ENCODE results near the gene ABHD8. TPM values are rescaled to one million over a fixed set of nuclear protein-coding genes. Genes with fewer than 3 reads are reported as not detected.

Gene ABHD8
- total RNA-seq, 3 donors from 2014 or later = 3.6 to 4.5 (median 3.7) TPM

DNA sequence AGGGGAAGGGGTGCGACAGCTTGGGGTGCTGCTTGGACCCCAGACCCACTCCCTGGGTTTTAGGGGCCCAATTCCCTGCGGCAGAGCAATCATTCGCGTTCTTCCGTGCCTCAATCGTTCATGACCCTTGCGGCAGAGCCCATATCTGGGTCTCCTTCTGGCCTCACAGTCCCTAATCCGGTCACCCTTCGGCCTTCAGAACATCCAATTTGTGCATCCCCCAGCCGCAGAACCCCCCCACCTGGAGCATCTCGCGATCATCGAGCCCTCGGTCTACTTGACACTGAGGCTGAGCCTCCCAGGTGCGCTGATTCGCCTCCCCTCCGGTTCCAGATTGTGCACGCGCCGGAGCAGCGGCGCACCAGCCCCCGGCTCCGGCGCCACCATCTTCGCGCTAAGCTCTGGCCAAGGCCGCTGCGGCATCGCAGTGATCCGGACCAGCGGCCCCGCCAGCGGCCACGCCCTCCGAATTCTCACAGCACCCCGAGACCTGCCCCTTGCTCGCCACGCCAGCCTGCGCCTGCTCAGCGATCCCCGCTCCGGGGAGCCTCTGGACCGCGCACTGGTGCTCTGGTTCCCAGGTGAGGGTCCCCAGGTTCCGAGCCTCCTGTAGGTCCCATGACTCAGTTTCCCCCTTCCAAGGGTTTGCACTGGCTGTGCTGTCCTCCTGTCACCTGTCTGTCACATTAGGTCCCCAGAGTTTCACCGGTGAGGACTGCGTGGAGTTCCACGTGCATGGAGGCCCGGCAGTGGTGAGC lies 34.6 kb upstream of the ABHD8 start:
- no peaks in the 10 kb centered on the region for H3K27me3 Mint-ChIP-seq (ENCODE audit: low read depth)
- peak; percentile 2 to 6 for ATAC-seq
- H3K9me3 Mint-ChIP-seq = no peaks in the 10 kb centered on the region
- H3K4me3 Mint-ChIP-seq = peak overlapping the region; percentile 85
- H3K4me1 Mint-ChIP-seq (ENCODE audit: low read depth) = peaks cover 33% of the 10 kb centered on the region
- no peaks in the 10 kb centered on the region for H3K36me3 Mint-ChIP-seq (ENCODE audit: insufficient read depth)
- no peak for DNase-seq

DNA sequence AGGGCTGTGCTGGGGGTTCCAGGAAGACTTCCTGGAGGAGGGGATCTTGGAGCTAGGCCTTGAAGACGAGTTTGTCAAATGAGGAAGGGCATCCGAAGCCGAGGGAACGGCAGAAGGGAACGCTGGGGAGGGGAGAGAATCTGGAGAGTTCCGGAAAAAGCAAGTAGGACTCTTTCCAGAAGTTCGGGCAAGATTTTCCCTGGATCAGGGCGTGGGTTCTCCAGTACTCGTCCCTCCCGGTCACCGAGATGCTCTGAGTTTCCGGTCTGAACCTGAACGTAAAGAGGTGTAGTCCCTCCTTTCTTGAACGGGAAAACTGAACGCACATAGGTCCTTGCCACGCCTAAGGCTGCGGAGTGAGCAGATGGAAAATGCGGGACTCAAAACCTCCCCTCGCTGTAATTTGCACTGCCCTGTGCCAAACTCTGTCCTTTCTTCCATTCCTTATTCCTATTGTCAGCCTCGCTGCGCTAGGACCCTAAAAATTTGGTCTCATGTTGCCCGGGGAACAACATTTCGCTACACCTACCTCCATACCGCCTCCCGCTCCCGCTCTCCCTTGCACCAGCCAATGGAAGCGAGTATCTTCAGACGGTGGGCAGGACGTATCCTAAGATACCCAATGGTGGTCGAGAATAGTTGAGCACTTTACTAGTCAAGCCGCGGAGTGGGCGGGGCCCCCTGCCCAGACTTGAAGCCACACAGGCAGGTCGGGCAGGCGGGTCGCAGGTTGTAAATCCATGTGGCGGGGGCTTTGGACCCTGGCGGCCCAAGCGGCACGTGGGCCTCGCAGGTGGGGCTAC lies 33.8 kb upstream of the ABHD8 start, which contains the start of gene GTPBP3:
Gene GTPBP3 (plus strand): TSS at position 682 of the 803 bp plus-strand sequence. CDS start 59 bp downstream, at position 741.
- Mint-ChIP-seq H3K9me3 (no peaks in the 10 kb centered on the region), H3K4me1 (ENCODE audit: low read depth) (peaks cover 34% of the 10 kb centered on the region)

DNA sequence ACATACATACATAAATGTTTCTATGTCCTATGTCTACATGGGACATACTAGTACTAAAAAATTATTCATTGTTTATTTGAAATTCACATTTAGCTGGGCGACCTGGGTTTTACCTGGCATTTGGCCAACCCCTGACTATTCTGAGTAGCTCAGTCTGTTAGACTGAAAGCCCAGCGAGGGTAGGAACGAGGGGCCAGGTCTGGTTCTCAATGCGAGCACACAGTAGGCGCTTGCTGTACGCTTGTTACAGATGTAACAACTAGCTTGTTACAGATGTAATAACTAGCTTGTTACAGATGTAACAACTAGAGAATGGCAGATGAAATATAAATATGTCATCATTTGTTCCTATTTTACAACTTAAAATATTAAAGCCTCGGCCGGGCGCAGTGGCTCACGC lies 32.4 kb upstream of the ABHD8 start:
- DNase-seq (no peak), ATAC-seq (no peak)
- Mint-ChIP-seq H3K9me3 (no peaks in the 10 kb centered on the region), H3K27me3 (ENCODE audit: low read depth) (no peaks in the 10 kb centered on the region), H3K36me3 (ENCODE audit: insufficient read depth) (no peaks in the 10 kb centered on the region), H3K4me1 (ENCODE audit: low read depth) (peaks cover 35% of the 10 kb centered on the region), H3K4me3 (peak overlapping the region; percentile 81)

More for the DNA sequence above, 33.8 kb upstream of the ABHD8 start, which contains the start of gene GTPBP3:
- DNase-seq (peak; percentile 95), ATAC-seq (peak; percentile 87 to 88)
- Mint-ChIP-seq H3K4me3 (peak within 1 kb of the TSS; percentile 85), H3K36me3 (ENCODE audit: insufficient read depth) (no peaks in the 10 kb centered on the region), H3K27me3 (ENCODE audit: low read depth) (no peaks in the 10 kb centered on the region)

DNA sequence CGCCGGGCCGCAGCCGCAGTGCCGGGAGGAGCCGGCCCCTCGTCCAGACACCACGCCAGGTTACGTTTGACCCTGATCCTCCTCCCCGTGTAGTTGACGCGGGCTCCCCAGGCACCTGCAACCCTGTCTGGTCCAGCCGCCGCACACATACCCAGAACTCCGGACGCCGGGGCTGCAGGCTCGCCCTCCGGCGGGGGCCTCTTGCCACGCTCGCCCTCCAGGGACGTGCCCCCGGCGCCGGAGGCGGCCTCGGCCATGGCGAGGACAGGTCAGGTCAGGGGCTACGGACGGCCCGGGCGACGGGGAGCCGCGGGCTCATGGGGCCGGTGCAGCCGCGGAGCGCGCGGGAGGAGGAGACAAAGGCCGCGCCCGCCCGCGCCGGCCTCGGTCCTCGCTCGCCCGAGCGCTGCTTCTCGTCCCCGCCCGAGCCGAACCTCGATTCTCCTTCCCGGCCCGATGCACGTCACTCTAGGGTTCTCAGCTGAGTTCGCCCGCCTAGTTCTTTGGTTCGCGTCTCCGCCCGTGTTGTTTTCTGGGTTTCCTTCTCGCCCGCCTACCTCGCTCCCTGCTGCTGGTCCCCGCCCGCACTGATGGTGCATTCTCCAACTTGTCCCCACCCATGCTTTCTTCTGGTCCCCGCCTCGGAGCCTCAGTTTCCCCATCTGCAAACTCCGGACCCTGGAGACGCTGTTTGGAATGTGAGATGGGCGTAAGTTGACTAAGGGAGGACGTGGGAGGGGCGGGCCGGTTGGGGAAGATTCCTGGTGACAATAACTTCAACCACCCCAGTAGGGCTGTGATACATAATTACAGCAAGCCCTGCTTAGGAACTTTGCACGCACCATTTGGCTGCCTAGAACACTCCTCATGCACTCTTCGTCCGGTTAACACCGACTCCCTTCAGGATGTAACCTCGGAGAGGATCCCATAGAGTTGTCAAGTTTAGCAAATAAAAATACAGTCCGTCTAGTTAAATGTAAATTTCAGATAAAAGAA lies 31.5 kb upstream of the ABHD8 start, which contains the start of gene ANO8:
Gene ANO8 (minus strand): TSS at position 442 of the 996 bp plus-strand sequence. CDS start 185 bp downstream, at position 257.
- peak; percentile 61 to 62 for ATAC-seq
- Mint-ChIP-seq H3K9me3 (no peaks in the 10 kb centered on the region), H3K36me3 (ENCODE audit: insufficient read depth) (no peaks in the 10 kb centered on the region), H3K4me1 (ENCODE audit: low read depth) (peaks cover 39% of the 10 kb centered on the region), H3K27me3 (ENCODE audit: low read depth) (peaks cover 2% of the 10 kb centered on the region), H3K4me3 (peak within 1 kb of the TSS; percentile 82)
- peak; percentile 93 for DNase-seq

DNA sequence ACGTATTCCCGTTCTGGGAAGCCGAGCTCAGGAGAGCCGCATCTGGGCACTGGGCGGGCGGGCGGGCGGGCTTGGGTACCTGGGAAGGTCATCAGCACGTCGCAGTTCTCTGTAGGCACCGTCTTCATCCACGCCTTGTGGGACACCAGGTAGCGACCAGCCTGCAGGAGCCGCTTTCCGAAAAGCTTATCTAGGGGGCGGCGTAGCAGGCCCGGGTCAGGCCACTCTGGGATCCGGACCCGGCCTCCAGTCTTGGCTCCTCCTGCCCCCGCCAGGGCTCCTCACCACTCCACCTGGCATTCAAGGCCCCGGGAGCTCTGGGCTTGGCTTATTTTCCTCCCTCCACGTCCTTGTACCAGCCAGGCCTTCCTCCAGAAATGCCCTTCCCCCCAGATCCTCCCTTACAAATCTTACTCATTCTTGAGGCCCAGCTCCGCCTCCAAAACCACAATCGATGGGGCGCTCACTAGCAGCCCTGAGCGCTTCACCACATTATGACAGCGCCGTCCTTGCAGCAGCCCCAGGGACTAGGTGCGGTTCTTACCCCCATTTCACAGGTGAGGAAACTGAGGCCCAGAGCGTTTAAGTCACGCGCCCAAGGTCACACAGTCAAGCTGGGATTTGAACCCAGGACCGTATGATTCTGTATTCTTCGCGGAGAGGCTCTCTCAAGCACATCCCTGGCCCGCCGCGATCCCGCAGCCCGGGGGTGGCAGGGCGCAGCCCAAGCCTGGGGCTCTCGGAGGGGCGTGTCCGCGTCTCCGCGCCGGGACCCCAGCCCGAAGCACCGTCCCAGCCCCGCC lies 30.6 kb upstream of the ABHD8 start:
- Mint-ChIP-seq H3K27me3 (ENCODE audit: low read depth) (peaks cover 2% of the 10 kb centered on the region), H3K4me1 (ENCODE audit: low read depth) (peaks cover 40% of the 10 kb centered on the region), H3K9me3 (no peaks in the 10 kb centered on the region), H3K4me3 (peak overlapping the region; percentile 82), H3K36me3 (ENCODE audit: insufficient read depth) (no peaks in the 10 kb centered on the region)
- peak; percentile 51 to 53 for ATAC-seq
- peak; percentile 72 for DNase-seq

DNA sequence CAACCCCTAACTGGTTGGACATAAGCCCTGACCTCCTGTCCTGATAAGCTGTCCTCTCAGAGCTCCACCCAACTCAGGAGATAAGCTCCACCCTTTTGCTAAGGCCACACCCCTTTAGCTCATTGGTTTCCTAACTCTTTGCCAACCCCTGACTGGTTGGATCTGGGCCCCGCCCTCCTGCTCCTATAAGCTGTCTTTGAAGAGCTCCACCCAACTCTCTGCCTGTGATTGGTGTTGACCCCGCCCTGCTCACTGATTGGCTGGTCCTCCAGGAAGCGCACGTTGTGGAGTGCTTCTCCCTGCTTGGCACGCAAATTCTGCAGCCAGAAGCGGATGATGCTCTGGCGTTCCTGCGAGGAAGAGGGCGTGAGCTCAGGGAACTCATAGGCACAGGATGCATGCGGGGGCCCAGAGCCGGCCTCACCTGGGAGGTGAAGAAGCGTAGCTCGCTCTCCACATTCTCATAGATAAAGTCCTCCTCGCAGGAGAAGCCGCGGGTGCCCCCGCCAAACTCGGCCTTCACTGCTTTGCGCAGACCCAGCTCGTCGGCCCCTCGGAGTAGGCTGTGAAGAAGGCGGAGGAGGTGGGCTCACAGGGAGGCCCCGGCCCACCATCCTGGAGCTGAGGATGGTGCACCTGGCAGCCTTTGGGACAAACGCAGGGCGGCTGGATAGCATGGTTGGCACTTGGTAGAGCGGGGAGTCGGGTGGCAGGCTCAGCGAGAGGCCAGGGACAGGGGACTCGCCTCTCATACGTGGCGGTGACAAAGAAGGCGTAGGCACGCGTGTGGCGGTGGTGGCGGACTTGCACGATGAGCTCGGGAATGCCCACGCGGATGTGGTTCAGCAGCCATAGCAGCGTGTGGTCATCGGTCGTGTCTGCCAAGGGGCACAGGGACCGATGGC lies 29.7 kb upstream of the ABHD8 start:
- ATAC-seq (no peak), DNase-seq (no peak)
- Mint-ChIP-seq H3K9me3 (no peaks in the 10 kb centered on the region), H3K4me1 (ENCODE audit: low read depth) (peaks cover 35% of the 10 kb centered on the region), H3K36me3 (ENCODE audit: insufficient read depth) (no peaks in the 10 kb centered on the region), H3K4me3 (no peak overlapping the region), H3K27me3 (ENCODE audit: low read depth) (peaks cover 2% of the 10 kb centered on the region)

DNA sequence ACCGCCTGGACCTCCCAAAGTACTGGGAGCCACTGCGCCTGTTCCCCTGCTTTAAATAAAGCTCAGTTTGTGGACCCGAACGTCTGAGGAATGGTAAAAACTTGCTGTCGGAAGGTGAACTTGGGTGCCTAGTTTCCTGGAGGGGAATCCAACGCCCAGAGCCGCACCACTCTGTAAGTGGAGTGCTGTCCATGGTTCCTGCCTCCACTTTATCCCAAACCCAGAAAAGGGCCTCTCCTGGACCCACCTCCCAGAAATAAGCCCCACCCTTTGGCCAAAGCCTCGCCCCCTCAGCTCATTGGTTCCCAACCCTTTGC lies 29.1 kb upstream of the ABHD8 start:
- ATAC-seq (no peak), DNase-seq (no peak)
- peaks cover 34% of the 10 kb centered on the region for H3K4me1 Mint-ChIP-seq (ENCODE audit: low read depth)
- no peak overlapping the region for H3K4me3 Mint-ChIP-seq
- H3K27me3 Mint-ChIP-seq (ENCODE audit: low read depth) = peaks cover 2% of the 10 kb centered on the region
- no peaks in the 10 kb centered on the region for H3K36me3 Mint-ChIP-seq (ENCODE audit: insufficient read depth)
- no peaks in the 10 kb centered on the region for H3K9me3 Mint-ChIP-seq

DNA sequence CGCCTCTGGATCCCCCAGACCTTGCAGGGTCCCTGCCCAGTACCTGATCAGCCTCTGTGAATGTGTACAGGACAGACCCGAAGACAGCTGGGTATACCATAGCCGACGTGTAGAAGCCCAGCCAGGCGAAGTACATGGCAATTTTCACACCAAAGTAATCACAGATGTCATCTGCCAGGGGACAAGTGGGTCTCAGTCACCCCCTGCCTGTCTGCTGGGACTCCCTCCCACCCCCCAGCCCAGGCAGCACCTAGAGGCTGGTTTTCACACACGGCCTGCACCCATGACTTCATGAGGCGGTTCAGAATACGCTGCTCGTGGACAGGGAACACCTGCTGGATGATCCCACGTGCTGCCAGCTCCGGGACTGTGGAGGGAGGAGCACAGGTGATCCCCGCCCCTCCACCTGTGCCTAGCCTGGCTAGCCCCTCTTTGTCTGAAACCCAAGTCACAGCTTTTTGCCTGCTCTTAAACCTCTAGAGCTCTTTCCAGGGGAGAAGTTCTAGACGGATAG lies 27.9 kb upstream of the ABHD8 start:
- no peaks in the 10 kb centered on the region for H3K9me3 Mint-ChIP-seq
- no peak for ATAC-seq
- H3K36me3 Mint-ChIP-seq (ENCODE audit: insufficient read depth) = no peaks in the 10 kb centered on the region
- DNase-seq = no peak
- no peak overlapping the region for H3K4me3 Mint-ChIP-seq
- peaks cover 2% of the 10 kb centered on the region for H3K27me3 Mint-ChIP-seq (ENCODE audit: low read depth)
- H3K4me1 Mint-ChIP-seq (ENCODE audit: low read depth) = peaks cover 26% of the 10 kb centered on the region

DNA sequence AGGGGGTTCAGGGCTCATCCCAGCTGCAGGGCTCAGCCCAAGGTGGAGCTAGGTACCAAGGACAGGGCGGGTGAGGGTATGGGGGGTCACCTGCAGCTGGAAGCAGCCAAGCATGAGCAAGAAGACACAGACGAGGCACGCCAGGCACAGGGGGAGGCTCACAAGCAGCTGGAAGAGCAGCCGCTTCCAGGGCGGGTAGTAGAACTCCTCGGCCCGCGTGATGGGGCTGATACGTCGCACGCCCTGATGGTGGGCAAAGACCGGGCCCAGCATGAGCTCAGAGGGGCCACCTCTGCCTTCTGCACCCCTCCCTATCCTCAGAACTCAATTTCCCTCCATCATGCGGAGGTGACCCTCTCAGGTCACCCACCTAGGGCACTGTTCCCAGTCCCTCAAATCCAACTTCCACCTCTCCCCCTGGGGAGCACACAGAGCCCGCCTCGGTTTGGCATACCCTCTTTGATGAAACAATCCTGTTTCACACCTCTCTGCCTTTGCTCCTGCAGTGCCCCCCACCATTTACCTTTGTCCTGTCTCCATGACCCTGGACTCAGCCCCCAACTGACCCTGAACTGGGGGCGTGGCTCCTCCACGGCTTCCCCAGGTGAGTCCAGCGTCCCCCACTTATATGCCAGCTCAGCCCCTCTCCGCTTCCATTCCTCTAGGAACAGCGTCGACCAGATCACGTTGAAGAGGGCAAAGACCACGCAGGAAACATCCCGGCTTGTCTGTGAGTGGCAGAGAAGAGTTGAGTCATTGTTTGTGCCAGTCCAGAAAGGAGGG lies 27.2 kb upstream of the ABHD8 start:
- no peak for DNase-seq
- H3K36me3 Mint-ChIP-seq (ENCODE audit: insufficient read depth) = no peaks in the 10 kb centered on the region
- ATAC-seq = no peak
- no peaks in the 10 kb centered on the region for H3K9me3 Mint-ChIP-seq
- peaks cover 23% of the 10 kb centered on the region for H3K4me1 Mint-ChIP-seq (ENCODE audit: low read depth)
- H3K27me3 Mint-ChIP-seq (ENCODE audit: low read depth) = peaks cover 2% of the 10 kb centered on the region
- peak overlapping the region; percentile 42 for H3K4me3 Mint-ChIP-seq

DNA sequence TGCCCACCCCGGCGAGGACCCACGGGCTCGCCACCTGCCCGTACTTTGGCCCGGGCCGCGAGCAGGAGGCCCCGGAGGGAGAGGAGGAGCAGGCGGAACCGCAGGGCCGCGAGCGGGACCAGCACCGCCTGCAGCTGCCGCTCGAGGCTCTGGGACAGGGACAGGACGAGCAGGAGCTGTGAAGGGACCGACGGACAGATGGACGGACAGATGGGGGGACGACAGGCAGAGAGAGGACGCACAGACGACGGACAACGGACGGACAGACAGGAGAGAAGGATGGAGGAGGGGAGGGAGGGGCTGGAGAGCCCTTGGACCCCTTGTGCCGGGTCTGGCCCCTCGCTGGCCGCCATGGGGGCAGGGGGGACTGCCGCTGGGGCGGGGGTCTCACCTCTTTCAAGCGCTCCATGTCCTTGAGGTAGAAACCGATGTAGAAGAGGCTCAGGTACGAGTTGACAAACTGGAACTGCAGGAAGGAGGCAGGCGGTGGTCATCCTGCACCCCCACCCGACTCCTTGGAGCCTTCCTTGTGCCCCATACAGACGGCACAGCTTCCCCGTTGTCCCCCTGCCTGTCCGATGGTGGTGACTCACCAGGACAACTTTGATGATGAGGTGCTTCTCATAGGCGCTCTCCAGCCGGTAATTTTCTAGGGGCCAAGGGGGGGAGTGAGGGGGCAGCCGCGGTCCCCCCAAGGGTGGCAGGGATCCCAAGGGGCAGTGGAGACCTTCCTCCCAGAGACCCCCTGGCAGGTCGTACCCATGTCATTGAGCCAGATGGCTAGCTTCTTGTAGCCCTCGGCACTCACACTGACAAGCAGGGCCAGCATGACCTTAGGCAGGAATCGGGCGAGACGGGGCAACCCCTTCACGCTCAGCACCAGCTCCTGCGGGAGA lies 26.4 kb upstream of the ABHD8 start:
- no peak for ATAC-seq
- H3K4me1 Mint-ChIP-seq (ENCODE audit: low read depth) = peaks cover 17% of the 10 kb centered on the region
- H3K36me3 Mint-ChIP-seq (ENCODE audit: insufficient read depth) = no peaks in the 10 kb centered on the region
- H3K27me3 Mint-ChIP-seq (ENCODE audit: low read depth) = peaks cover 2% of the 10 kb centered on the region
- H3K4me3 Mint-ChIP-seq = peak overlapping the region; percentile 13
- no peak for DNase-seq
- H3K9me3 Mint-ChIP-seq = no peaks in the 10 kb centered on the region
